Loucy (cell line): ENCODE data around the gene TMEM167A.

Experiments used
- H2AFZ ChIP-seq: fragments of 200-600 bp; sonication (generic); 2 replicates; pipeline ENCODE4 v1.6.0; 2016; ENCODE audit warnings: antibody characterized with exemption, mild to moderate bottlenecking, low read length, moderate library complexity
- H3F3A ChIP-seq: fragments of 200-600 bp; 2 replicates; pipeline ENCODE4 v1.6.0; 2016; ENCODE audit warnings: antibody characterized with exemption, low read depth, mild to moderate bottlenecking
- H3K27me3 ChIP-seq: fragments of 200-600 bp; sonication (generic); 2 replicates; pipeline ENCODE4 v1.6.1; 2014; ENCODE audit warnings: low read length, mild to moderate bottlenecking; ENCODE audit not compliant: insufficient read depth, poor library complexity, severe bottlenecking
- H3K36me3 ChIP-seq: fragments of 200-600 bp; sonication (generic); 2 replicates; pipeline ENCODE4 v1.6.1; 2016; ENCODE audit warnings: low read length; ENCODE audit not compliant: insufficient read depth
- H3K4me1 ChIP-seq: fragments of 200-600 bp; sonication (generic); 2 replicates; pipeline ENCODE4 v1.5.1; 2014; ENCODE audit warnings: low read length, mild to moderate bottlenecking; ENCODE audit not compliant: insufficient read depth, poor library complexity, severe bottlenecking
- H3K4me2 ChIP-seq: fragments of 200-600 bp; sonication (generic); 2 replicates; pipeline ENCODE4 v1.6.0; 2014; ENCODE audit warnings: antibody characterized with exemption, low read length, low read depth, mild to moderate bottlenecking; ENCODE audit not compliant: poor library complexity, severe bottlenecking
- H3K4me3 ChIP-seq: fragments of 200-600 bp; sonication (generic); 2 replicates; pipeline ENCODE4 v1.5.1; 2014; ENCODE audit warnings: low read length, mild to moderate bottlenecking, mixed read lengths; ENCODE audit not compliant: poor library complexity, severe bottlenecking
- H3K79me2 ChIP-seq: fragments of 200-600 bp; sonication (generic); 2 replicates; pipeline ENCODE4 v1.6.1; 2014; ENCODE audit warnings: low read length; ENCODE audit not compliant: insufficient read depth
- H3K9ac ChIP-seq: fragments of 200-600 bp; sonication (generic); 2 replicates; pipeline ENCODE4 v1.6.0; 2014; ENCODE audit warnings: mild to moderate bottlenecking, low read depth, low read length, moderate library complexity; ENCODE audit not compliant: poor library complexity, severe bottlenecking
- H3K9me2 ChIP-seq: fragments of 200-600 bp; sonication (generic); replicated peaks from 2 replicates; pipeline ENCODE4 v1.6.1; 2016; ENCODE audit warnings: low read depth, low read length, mixed read lengths
- H3K9me3 ChIP-seq: fragments of 200-600 bp; sonication (generic); 2 replicates; pipeline ENCODE4 v1.6.1; 2014; ENCODE audit warnings: mild to moderate bottlenecking, antibody characterized with exemption, low read length, low read depth; ENCODE audit not compliant: insufficient read depth
- H4K20me1 ChIP-seq: fragments of 200-600 bp; sonication (generic); 2 replicates; pipeline ENCODE4 v1.6.0; 2014; ENCODE audit warnings: antibody characterized with exemption, low read length, mild to moderate bottlenecking; ENCODE audit not compliant: insufficient read depth, poor library complexity, severe bottlenecking
- EZH2phosphoT487 ChIP-seq: fragments of 200-600 bp; IDR thresholded peaks from 2 replicates; pipeline ENCODE4 v1.6.1; 2018; ENCODE audit warnings: antibody characterized with exemption, mild to moderate bottlenecking, moderate library complexity, borderline replicate concordance
- TF ChIP-seq, protein P1 (sequence below): fragments of 200-600 bp; sonication (generic); conservative IDR thresholded peaks from 2 replicates; pipeline ENCODE4 v1.5.1; 2014; ENCODE audit warnings: mild to moderate bottlenecking, antibody characterized with exemption, low read length

TMEM167A gene

DNA sequence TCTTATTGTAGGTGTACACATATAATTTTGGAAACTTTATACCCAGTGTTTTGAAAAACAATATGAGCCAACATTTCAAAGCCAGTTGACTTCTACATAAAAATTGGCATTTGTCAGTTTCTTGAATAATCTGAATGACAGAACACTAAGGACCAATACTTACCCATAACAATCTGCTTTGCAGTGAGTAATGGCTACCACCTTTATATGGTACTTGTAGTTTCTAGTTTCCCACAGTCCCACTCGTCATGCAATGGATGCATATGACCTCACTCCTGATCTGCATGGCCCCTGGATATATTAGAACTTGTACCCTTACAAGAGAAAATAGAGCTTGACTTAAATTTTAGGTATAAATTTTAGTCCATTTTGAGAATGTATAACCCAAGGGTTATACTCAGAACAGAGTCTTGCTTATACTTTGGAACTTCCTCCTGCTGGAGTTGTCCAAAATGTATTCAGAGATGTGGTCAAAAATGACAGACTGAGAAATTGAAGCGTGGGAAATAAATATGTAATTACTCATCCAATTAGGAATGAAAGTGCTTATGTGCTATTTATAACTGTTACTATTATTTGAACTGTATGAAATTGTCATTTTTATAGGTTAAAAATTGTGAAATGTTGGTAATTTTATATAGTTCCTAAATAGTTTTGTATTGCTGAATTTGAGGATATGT is 19.6 kb upstream of the TMEM167A start:
- no peak overlapping the region for H3K9ac ChIP-seq
- no peaks in the 10 kb centered on the region for H4K20me1 ChIP-seq
- H3K4me1 ChIP-seq, result peaks cover 17% of the 10 kb centered on the region
- H3K9me3 ChIP-seq, result peaks cover 13% of the 10 kb centered on the region; the same call in 1 of the 2 replicates
- H3K4me2 ChIP-seq, result no peak overlapping the region
- peaks cover 5% of the 10 kb centered on the region; the same call in 1 of the 2 replicates for H3K79me2 ChIP-seq
- H3F3A ChIP-seq, result peaks cover 7% of the 10 kb centered on the region; the same call in 1 of the 2 replicates
- TF ChIP-seq, protein P1, sequence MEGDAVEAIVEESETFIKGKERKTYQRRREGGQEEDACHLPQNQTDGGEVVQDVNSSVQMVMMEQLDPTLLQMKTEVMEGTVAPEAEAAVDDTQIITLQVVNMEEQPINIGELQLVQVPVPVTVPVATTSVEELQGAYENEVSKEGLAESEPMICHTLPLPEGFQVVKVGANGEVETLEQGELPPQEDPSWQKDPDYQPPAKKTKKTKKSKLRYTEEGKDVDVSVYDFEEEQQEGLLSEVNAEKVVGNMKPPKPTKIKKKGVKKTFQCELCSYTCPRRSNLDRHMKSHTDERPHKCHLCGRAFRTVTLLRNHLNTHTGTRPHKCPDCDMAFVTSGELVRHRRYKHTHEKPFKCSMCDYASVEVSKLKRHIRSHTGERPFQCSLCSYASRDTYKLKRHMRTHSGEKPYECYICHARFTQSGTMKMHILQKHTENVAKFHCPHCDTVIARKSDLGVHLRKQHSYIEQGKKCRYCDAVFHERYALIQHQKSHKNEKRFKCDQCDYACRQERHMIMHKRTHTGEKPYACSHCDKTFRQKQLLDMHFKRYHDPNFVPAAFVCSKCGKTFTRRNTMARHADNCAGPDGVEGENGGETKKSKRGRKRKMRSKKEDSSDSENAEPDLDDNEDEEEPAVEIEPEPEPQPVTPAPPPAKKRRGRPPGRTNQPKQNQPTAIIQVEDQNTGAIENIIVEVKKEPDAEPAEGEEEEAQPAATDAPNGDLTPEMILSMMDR, result no peak
- no peak for TF ChIP-seq EZH2phosphoT487
- no peak overlapping the region for H3K4me3 ChIP-seq
- no peaks in the 10 kb centered on the region; the same call in 1 of the 2 replicates for H3K36me3 ChIP-seq
- H3K9me2 ChIP-seq, result no peaks in the 10 kb centered on the region
- H3K27me3 ChIP-seq, result no peaks in the 10 kb centered on the region
- H2AFZ ChIP-seq, result no peak overlapping the region

DNA sequence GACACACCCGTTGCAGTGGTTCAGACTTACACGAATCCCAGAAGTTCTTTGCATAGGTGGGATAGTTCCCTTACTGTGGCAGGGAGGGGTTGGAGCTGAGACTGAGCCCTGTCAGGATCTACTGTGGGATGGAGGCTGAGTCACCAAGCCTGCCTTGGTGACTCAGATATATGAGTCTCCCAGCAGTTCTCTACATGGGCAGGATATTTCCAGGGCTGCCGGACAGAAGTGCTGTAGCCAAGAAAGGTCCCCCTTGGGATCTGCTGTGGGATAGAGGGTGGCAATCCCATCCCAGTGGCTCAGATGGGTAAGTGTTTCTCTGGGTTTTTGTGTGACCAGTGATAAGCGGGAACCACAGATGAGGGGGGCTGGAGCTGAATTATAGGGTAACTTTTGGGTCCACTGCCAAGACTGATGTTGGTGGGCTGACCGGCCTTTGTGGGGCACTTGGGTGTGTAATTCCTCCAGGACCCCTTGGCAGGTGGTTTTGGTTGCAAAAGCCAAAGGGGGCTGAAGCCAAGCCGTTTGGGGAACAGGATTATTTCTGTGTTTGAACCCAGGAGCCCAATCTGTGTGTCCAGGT is 18.9 kb upstream of the TMEM167A start:
- Histone ChIP-seq H2AFZ (no peak overlapping the region), H3F3A (peaks cover 7% of the 10 kb centered on the region; the same call in 1 of the 2 replicates), H3K79me2 (peaks cover 5% of the 10 kb centered on the region; the same call in 1 of the 2 replicates), H3K9me3 (peaks cover 13% of the 10 kb centered on the region; the same call in 1 of the 2 replicates), H4K20me1 (no peaks in the 10 kb centered on the region), H3K9me2 (no peaks in the 10 kb centered on the region), H3K4me1 (peaks cover 17% of the 10 kb centered on the region), H3K4me3 (no peak overlapping the region), H3K9ac (no peak overlapping the region), H3K4me2 (no peak overlapping the region), H3K36me3 (no peaks in the 10 kb centered on the region; the same call in 1 of the 2 replicates), H3K27me3 (no peaks in the 10 kb centered on the region)
- TF ChIP-seq EZH2phosphoT487, result no peak
- TF ChIP-seq, protein P1, result no peak

DNA sequence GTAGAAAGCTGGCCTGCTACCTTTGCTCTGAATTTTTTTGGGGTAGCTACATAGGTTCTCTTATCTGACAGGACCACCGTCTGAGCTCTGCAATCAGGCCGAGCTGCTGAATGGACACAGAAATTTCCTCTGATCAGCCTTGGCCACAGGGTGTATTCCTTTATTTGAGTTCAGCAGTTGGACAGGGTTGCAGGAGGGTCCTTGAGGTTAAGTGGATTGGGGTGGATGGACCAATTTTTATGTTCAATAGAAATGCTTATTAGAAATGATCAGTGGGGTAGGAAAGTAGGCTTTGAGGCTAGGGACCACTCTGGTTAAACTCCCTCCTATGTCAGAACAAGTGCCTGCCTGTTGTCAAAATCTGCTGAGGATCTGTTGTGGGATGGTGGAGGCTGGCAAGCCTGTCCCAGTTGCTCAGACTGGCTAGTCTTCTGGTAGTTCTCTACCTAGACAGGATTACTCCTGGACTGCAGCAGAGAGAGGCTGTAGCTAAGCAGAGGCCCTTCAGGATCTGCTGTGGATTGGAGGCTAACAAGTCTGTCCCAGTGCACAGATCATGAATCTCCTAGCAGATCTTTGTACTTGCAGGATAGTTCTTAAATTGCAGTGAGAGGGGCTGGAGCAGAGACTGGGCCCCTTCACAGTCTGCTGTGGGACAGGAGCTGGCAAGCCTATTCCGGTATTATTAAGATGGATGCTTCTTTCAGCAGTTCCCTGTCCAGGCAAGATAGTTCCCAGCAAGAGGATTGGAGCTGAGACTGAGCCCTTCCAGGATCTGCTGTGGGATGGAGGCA is 18.2 kb upstream of the TMEM167A start:
- Histone ChIP-seq H3K4me1 (peaks cover 17% of the 10 kb centered on the region), H4K20me1 (no peaks in the 10 kb centered on the region), H3F3A (peaks cover 7% of the 10 kb centered on the region; the same call in 1 of the 2 replicates), H3K9me3 (peaks cover 16% of the 10 kb centered on the region; the same call in 1 of the 2 replicates), H3K9ac (no peak overlapping the region), H3K36me3 (no peaks in the 10 kb centered on the region; the same call in 1 of the 2 replicates), H3K9me2 (no peaks in the 10 kb centered on the region), H3K4me3 (no peak overlapping the region), H3K27me3 (no peaks in the 10 kb centered on the region), H3K4me2 (no peak overlapping the region), H3K79me2 (peaks cover 5% of the 10 kb centered on the region; the same call in 1 of the 2 replicates), H2AFZ (no peak overlapping the region)
- TF ChIP-seq, protein P1, result no peak
- TF ChIP-seq EZH2phosphoT487, result no peak
